Sigmoid colon (tissue), 7 donors: ENCODE measurements around the gene KDELR3. TPM values are rescaled to one million over a fixed set of nuclear protein-coding genes. Genes with fewer than 3 reads are reported as not detected.

Experiments
- DNase-seq: peaks from one replicate; pipeline ENCODE4 v3.0.0-alpha.2; 2019
- H3K27ac ChIP-seq, 4 donors: fragments of 200-600 bp; sonication (generic); one replicate each; pipeline ENCODE4 v1.5.1; 2016 to 2019; ENCODE audit warnings: mild to moderate bottlenecking in 1 of 4
- H3K27me3 ChIP-seq, 3 donors: fragments of 200-600 bp; sonication (generic); one replicate each; pipeline ENCODE4 v1.5.1; 2019; ENCODE audit warnings: mild to moderate bottlenecking in 1 of 3
- H3K36me3 ChIP-seq, 4 donors: fragments of 200-600 bp; sonication (generic); one replicate each; pipeline ENCODE4 v1.5.1; 2016 to 2019
- H3K4me1 ChIP-seq, 4 donors: fragments of 200-600 bp; sonication (generic); one replicate each; pipeline ENCODE4 v1.5.1; 2017 to 2019
- H3K4me3 ChIP-seq, 4 donors: fragments of 200-600 bp; sonication (generic); one replicate each; pipeline ENCODE4 v1.5.1; 2017 to 2019; ENCODE audit warnings: mild to moderate bottlenecking in 2 of 4, moderate library complexity in 1 of 4
- H3K9me3 ChIP-seq, 4 donors: fragments of 200-600 bp in 3 of 4; sonication (generic) in 3 of 4; one replicate each; pipeline versions ENCODE4 v1.5.1 to v1.6.1; 2013 to 2019
- CTCF ChIP-seq, 4 experiments: fragments of 450-650 bp in 3 of 4; fragments of 200-600 bp in 1 of 4; IDR thresholded peaks; one replicate each; pipeline ENCODE4 v1.5.1; 2016 to 2019; ENCODE audit warnings: antibody characterized with exemption in 4 of 4, mild to moderate bottlenecking in 3 of 4, moderate library complexity in 2 of 4
- EP300 ChIP-seq, 4 donors: sonication (generic); formaldehyde crosslinking; IDR thresholded peaks; one replicate each; pipeline ENCODE4 v1.6.1; 2017; ENCODE audit warnings: antibody characterized with exemption in 4 of 4
- POLR2A ChIP-seq, 2 donors: fragments of 450-650 bp; IDR thresholded peaks; one replicate each; pipeline ENCODE4 v1.6.1; 2016; ENCODE audit warnings: antibody characterized with exemption in 2 of 2, mild to moderate bottlenecking in 2 of 2, moderate library complexity in 2 of 2
- POLR2AphosphoS5 ChIP-seq, 4 donors: sonication (generic); formaldehyde crosslinking; IDR thresholded peaks; one replicate each; pipeline ENCODE4 v1.6.1; 2017; ENCODE audit warnings: antibody characterized with exemption in 4 of 4
- WGBS, 2 donors: extraction: QIAGEN DNeasy Blood & Tissue Kit; methylation state at CpG; one replicate each; pipeline ENCODE4 v1.1.7; 2013; 5-methylcytosine and 5-hydroxymethylcytosine counted together
- intact Hi-C: fragments of 100-400 bp; cut with DNase I; formaldehyde crosslinking; loops from one replicate; pipeline ENCODE4 v1.15.1; 2023
- polyA plus RNA-seq, 3 donors: library from polyadenylated mRNA; stranded (reverse); fragments of 200-250 nt; gene quantifications; one replicate each; pipeline ENCODE4 v1.2.3, GENCODE V29; 2013
- total RNA-seq, 4 donors: library from RNA; depleted of rRNA; stranded (reverse); fragments of >200 nt; gene quantifications; one replicate each; pipeline ENCODE4 v1.1.0, GENCODE V29; 2016
- donor health status: healthy with polysubstance abuse.
- donor health status: Bipolar disorder and iron deficiency.
- donor health status: healthy.

The KDELR3 gene
- total and polyA plus RNA-seq, 7 donors = 2.5 to 14.3 (median 5.5) TPM

- H3K36me3 ChIP-seq = no peaks in the 10 kb centered on the region
- peaks cover 0 to 30% (median 28%) of the 10 kb centered on the region in 4 donors for H3K4me1 ChIP-seq
- WGBS, 2 donors = 74 to 84% methylated on average over 10 of the region's 10 CpGs
- intact Hi-C loops = loop anchor here (5.0 kb wide), 3 partner anchors 42 to 107 kb away; partner anchors contain the start of genes DDX17 and DMC1
- DNase-seq = no peak
- H3K9me3 ChIP-seq = no peaks in the 10 kb centered on the region
- no peak overlapping the region for H3K4me3 ChIP-seq
- no peak overlapping the region for H3K27ac ChIP-seq
- peaks cover 0 to 35% (median 3%) of the 10 kb centered on the region in 3 donors for H3K27me3 ChIP-seq
- TF ChIP-seq POLR2A (IDR thresholded peaks at IDR 0.05) = no peak
- no peak for TF ChIP-seq CTCF (IDR thresholded peaks at IDR 0.05)
- no peak for TF ChIP-seq POLR2AphosphoS5 (IDR thresholded peaks at IDR 0.05)
- no peak for TF ChIP-seq EP300 (IDR thresholded peaks at IDR 0.05)
These were observed 2.8 kb upstream of the KDELR3 start for GRCh38 chr22:38464992-38465672.

GRCh38 chr22:38465673-38466490 is 2.0 kb upstream of the KDELR3 start:
- peaks cover 0 to 31% (median 3%) of the 10 kb centered on the region in 3 donors for H3K27me3 ChIP-seq
- H3K4me3 ChIP-seq = no peak overlapping the region
- no peaks in the 10 kb centered on the region for H3K9me3 ChIP-seq
- H3K36me3 ChIP-seq = no peaks in the 10 kb centered on the region
- H3K4me1 ChIP-seq = peaks cover 0 to 30% (median 28%) of the 10 kb centered on the region in 4 donors
- no peak overlapping the region for H3K27ac ChIP-seq
- intact Hi-C loops = loop anchor here (5.0 kb wide), 2 partner anchors 41 to 106 kb away; partner anchors contain the start of genes DDX17 and DMC1
- no peak for TF ChIP-seq POLR2A (IDR thresholded peaks at IDR 0.05)
- TF ChIP-seq POLR2AphosphoS5 (IDR thresholded peaks at IDR 0.05) = no peak
- TF ChIP-seq EP300 (IDR thresholded peaks at IDR 0.05) = no peak
- WGBS, 2 donors = 41 to 76% methylated on average over 26 of the region's 26 CpGs
- no peak for DNase-seq

- TF ChIP-seq CTCF (IDR thresholded peaks at IDR 0.05) = no peak
- no peak for TF ChIP-seq POLR2A (IDR thresholded peaks at IDR 0.05)
- no peak for TF ChIP-seq EP300 (IDR thresholded peaks at IDR 0.05)
- no peak for TF ChIP-seq POLR2AphosphoS5 (IDR thresholded peaks at IDR 0.05)
- Histone ChIP-seq H3K36me3 (no peaks in the 10 kb centered on the region), H3K4me1 (peaks cover 0 to 19% (median 16%) of the 10 kb centered on the region in 4 donors), H3K4me3 (peak overlapping the region; percentile 28 to 59 (median 56)), H3K27ac (peak overlapping the region in 3 of 4 donors; percentile 8 to 58 (median 50)), H3K27me3 (peaks cover 0 to 15% (median 3%) of the 10 kb centered on the region in 3 donors), H3K9me3 (no peaks in the 10 kb centered on the region)
- 4 to 17% methylated on average over 20 of the region's 20 CpGs for WGBS, 2 donors
- intact Hi-C loops = loop anchor here (5.0 kb wide), 2 partner anchors 40 to 105 kb away; partner anchors contain the start of genes DDX17 and DMC1
- DNase-seq = no peak
These were observed 425 bp upstream of the KDELR3 start for GRCh38 chr22:38467438-38467903.

- no peak for DNase-seq
- intact Hi-C loops = loop anchor here (5.0 kb wide), 2 partner anchors 39 to 104 kb away; partner anchors contain the start of genes DDX17 and DMC1
These were observed 778 bp downstream of the KDELR3 start for GRCh38 chr22:38468443-38469305.

More at GRCh38 chr22:38468443-38469305, 778 bp downstream of the KDELR3 start:
- Histone ChIP-seq H3K36me3 (no peaks in the 10 kb centered on the region), H3K27ac (peak overlapping the region in 3 of 4 donors; percentile 8 to 58 (median 50)), H3K4me3 (peak overlapping the region; percentile 27 to 59 (median 56)), H3K4me1 (peaks cover 0 to 19% (median 16%) of the 10 kb centered on the region in 4 donors), H3K9me3 (no peaks in the 10 kb centered on the region), H3K27me3 (peaks cover 0 to 4% (median 3%) of the 10 kb centered on the region in 3 donors)
- no peak for TF ChIP-seq CTCF (IDR thresholded peaks at IDR 0.05)
- no peak for TF ChIP-seq POLR2AphosphoS5 (IDR thresholded peaks at IDR 0.05)
- no peak for TF ChIP-seq EP300 (IDR thresholded peaks at IDR 0.05)
- no peak for TF ChIP-seq POLR2A (IDR thresholded peaks at IDR 0.05)
- 70 to 71% methylated on average over 28 of the region's 28 CpGs for WGBS, 2 donors
